Lower leg skin (tissue), 4 donors: ENCODE results near the gene SH3RF3. TPM values are rescaled to one million over a fixed set of nuclear protein-coding genes. Genes with fewer than 3 reads are reported as not detected.
A peak's percentile ranks its signal among the peaks of the same experiment; 100 is the strongest.

Experiments
- DNase-seq, 2 donors: peaks; one replicate each; pipeline ENCODE4 v3.0.0-alpha.2; 2019; ENCODE audit warnings: low spot score in 2 of 2
- H3K4me3 ChIP-seq: fragments of 200-600 bp; sonication (generic); 2 replicates; pipeline ENCODE4 v1.5.1; 2017; ENCODE audit warnings: mild to moderate bottlenecking, low read depth; ENCODE audit not compliant: poor library complexity, severe bottlenecking
- CTCF ChIP-seq, 3 donors: fragments of 450-650 bp; IDR thresholded peaks; one replicate each; pipeline ENCODE4 v1.5.1; 2016; ENCODE audit warnings: antibody characterized with exemption in 3 of 3, mild to moderate bottlenecking in 3 of 3, moderate library complexity in 2 of 3
- POLR2A ChIP-seq, 2 donors: fragments of 450-650 bp; IDR thresholded peaks; one replicate each; pipeline ENCODE4 v1.6.1; 2016 to 2017; ENCODE audit warnings: antibody characterized with exemption in 2 of 2, mild to moderate bottlenecking in 1 of 2, moderate library complexity in 1 of 2
- WGBS, 2 donors: methylation state at CpG; one replicate each; pipeline ENCODE4 v1.1.5; 2018; 5-methylcytosine and 5-hydroxymethylcytosine counted together
- intact Hi-C: fragments of 100-400 bp; cut with DNase I; formaldehyde crosslinking; loops from one replicate; pipeline ENCODE4 v1.15.0; 2023; ENCODE audit warnings: low total_unique reads
- total RNA-seq, 4 donors: library from RNA; depleted of rRNA; stranded (reverse); fragments of >200 nt; gene quantifications; one replicate each; pipeline ENCODE4 v1.1.0, GENCODE V29; 2016

Gene SH3RF3
- total RNA-seq, 4 donors from 2014 or later, result 1.9 to 7.4 (median 3.2) TPM

- H3K4me3 ChIP-seq, result no peak overlapping the region
- TF ChIP-seq CTCF (IDR thresholded peaks at IDR 0.05), result no peak
- no peak for TF ChIP-seq POLR2A (IDR thresholded peaks at IDR 0.05)
- WGBS, 2 donors, result 70 to 79% methylated on average over 7 of the region's 7 CpGs
- intact Hi-C loops, result no loop called here
- peak in 1 of 2 donors; percentile 45 for DNase-seq
Observed at GRCh38 chr2:109457794-109458193, 328.8 kb downstream of the SH3RF3 start.

- TF ChIP-seq POLR2A (IDR thresholded peaks at IDR 0.05), result no peak
- no peak for TF ChIP-seq CTCF (IDR thresholded peaks at IDR 0.05)
- intact Hi-C loops, result no loop called here
- DNase-seq, result peak in 1 of 2 donors; percentile 36
- no peak overlapping the region for H3K4me3 ChIP-seq
- 93 to 95% methylated on average over 1 of the region's 1 CpG for WGBS, 2 donors
Observed at GRCh38 chr2:109458512-109458911, 329.5 kb downstream of the SH3RF3 start.

- WGBS, 2 donors, result 77 to 87% methylated on average over 6 of the region's 6 CpGs
Observed at GRCh38 chr2:109459485-109459884, 330.5 kb downstream of the SH3RF3 start.

GRCh38 chr2:109460553-109461324 is 331.7 kb downstream of the SH3RF3 start:
- 95 to 97% methylated on average over 4 of the region's 4 CpGs for WGBS, 2 donors
- TF ChIP-seq CTCF (IDR thresholded peaks at IDR 0.05) (no peak), POLR2A (IDR thresholded peaks at IDR 0.05) (no peak)
- intact Hi-C loops, result no loop called here
- no peak overlapping the region for H3K4me3 ChIP-seq
- DNase-seq, result peak in 1 of 2 donors; percentile 64

More at GRCh38 chr2:109459485-109459884, 330.5 kb downstream of the SH3RF3 start:
- peak in 1 of 2 donors; percentile 32 for DNase-seq
- TF ChIP-seq CTCF (IDR thresholded peaks at IDR 0.05) (no peak), POLR2A (IDR thresholded peaks at IDR 0.05) (no peak)
- intact Hi-C loops, result no loop called here
- no peak overlapping the region for H3K4me3 ChIP-seq

GRCh38 chr2:109463236-109463635 is 334.2 kb downstream of the SH3RF3 start:
- intact Hi-C loops, result no loop called here
- DNase-seq, result peak in 1 of 2 donors; percentile 52
- 76 to 89% methylated on average over 6 of the region's 6 CpGs for WGBS, 2 donors
- no peak overlapping the region for H3K4me3 ChIP-seq
- TF ChIP-seq CTCF (IDR thresholded peaks at IDR 0.05) (no peak), POLR2A (IDR thresholded peaks at IDR 0.05) (no peak)
